ENCODE measurements around the gene SNX33.

The SNX33 gene, protein sequence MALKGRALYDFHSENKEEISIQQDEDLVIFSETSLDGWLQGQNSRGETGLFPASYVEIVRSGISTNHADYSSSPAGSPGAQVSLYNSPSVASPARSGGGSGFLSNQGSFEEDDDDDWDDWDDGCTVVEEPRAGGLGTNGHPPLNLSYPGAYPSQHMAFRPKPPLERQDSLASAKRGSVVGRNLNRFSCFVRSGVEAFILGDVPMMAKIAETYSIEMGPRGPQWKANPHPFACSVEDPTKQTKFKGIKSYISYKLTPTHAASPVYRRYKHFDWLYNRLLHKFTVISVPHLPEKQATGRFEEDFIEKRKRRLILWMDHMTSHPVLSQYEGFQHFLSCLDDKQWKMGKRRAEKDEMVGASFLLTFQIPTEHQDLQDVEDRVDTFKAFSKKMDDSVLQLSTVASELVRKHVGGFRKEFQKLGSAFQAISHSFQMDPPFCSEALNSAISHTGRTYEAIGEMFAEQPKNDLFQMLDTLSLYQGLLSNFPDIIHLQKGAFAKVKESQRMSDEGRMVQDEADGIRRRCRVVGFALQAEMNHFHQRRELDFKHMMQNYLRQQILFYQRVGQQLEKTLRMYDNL

GRCh38 chr15:75647370-75648155 is at the start of gene SNX33:
TSS of gene SNX33 (plus strand) at chr15:75647912. CDS start at chr15:75649103, 1,191 bp downstream.
- Mint-ChIP-seq H3K9me3 (no peaks in the 10 kb centered on the region), H3K27me3 (peaks cover 61% of the 10 kb centered on the region)
- CTCF ChIA-PET: interaction anchor here (0.6 to 2.5 kb wide), 7 partner anchors 10 to 280 kb away, joined by 3 to 15 read pairs (median 4); partner anchors contain the start of gene MAN2C1

GRCh38 chr15:75598361-75598760 is 49.4 kb upstream of the SNX33 start:
- no peak overlapping the region for H3K4me3 Mint-ChIP-seq

More at GRCh38 chr15:75647370-75648155, at the start of gene SNX33:
- Mint-ChIP-seq H3K4me3 (peak within 1 kb of the TSS; percentile 84), H3K36me3 (no peaks in the 10 kb centered on the region), H3K27ac (peak within 1 kb of the TSS; percentile 64), H3K4me1 (peaks cover 25% of the 10 kb centered on the region)
- peak; percentile 71 for DNase-seq

GRCh38 chr15:75599401-75599800 is 48.3 kb upstream of the SNX33 start:
- no peak for DNase-seq
- H3K9me3 Mint-ChIP-seq: no peaks in the 10 kb centered on the region
- H3K36me3 Mint-ChIP-seq: peaks cover 62% of the 10 kb centered on the region
- H3K27me3 Mint-ChIP-seq: no peaks in the 10 kb centered on the region
- H3K4me3 Mint-ChIP-seq: no peak overlapping the region
- CTCF ChIA-PET: interaction anchor here (0.6 to 4.5 kb wide), 4 partner anchors 35 to 231 kb away, joined by 3 to 61 read pairs (median 16); partner anchors contain the start of genes IMP3, MAN2C1 and SNX33
- H3K27ac Mint-ChIP-seq: peak overlapping the region; percentile 90
- peaks cover 42% of the 10 kb centered on the region for H3K4me1 Mint-ChIP-seq

More at GRCh38 chr15:75598361-75598760, 49.4 kb upstream of the SNX33 start:
- Mint-ChIP-seq H3K27me3 (no peaks in the 10 kb centered on the region), H3K4me1 (peaks cover 42% of the 10 kb centered on the region), H3K27ac (peak overlapping the region; percentile 90), H3K36me3 (peaks cover 60% of the 10 kb centered on the region), H3K9me3 (no peaks in the 10 kb centered on the region)
- CTCF ChIA-PET: interaction anchor here (1.0 to 4.5 kb wide), 15 partner anchors 9 to 555 kb away, joined by 3 to 61 read pairs (median 6); partner anchors contain the start of genes IMP3, MAN2C1 and SNX33
- no peak for DNase-seq

DNA sequence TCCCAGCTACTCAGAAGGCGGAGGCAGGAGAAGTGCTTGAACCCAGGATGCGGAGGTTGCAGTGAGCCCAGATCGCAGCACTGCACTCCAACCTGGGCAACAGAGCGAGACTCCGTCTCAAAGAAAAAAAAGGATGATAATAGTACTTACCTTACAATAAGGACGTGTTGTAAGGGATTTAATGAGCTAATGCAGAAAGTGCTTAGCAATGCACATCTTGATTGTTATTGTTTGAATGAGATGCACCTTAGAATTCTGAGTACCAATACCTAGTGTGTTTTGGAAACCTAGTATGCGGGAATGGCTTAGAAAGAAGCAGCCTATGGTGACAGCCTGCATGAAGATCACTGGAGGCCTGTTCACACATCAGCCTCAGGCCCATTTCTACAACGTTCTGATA is 41.7 kb upstream of the SNX33 start:
- H3K9me3 Mint-ChIP-seq: no peaks in the 10 kb centered on the region
- peak overlapping the region; percentile 34 for H3K4me3 Mint-ChIP-seq
- H3K27ac Mint-ChIP-seq: peak overlapping the region; percentile 99
- DNase-seq: no peak
- no peaks in the 10 kb centered on the region for H3K27me3 Mint-ChIP-seq
- peaks cover 59% of the 10 kb centered on the region for H3K36me3 Mint-ChIP-seq
- peaks cover 47% of the 10 kb centered on the region for H3K4me1 Mint-ChIP-seq
- CTCF ChIA-PET: interaction anchor here (1.6 to 2.8 kb wide), 3 partner anchors 9 to 238 kb away, joined by 4 to 22 read pairs (median 5); partner anchors contain the start of gene IMP3

DNA sequence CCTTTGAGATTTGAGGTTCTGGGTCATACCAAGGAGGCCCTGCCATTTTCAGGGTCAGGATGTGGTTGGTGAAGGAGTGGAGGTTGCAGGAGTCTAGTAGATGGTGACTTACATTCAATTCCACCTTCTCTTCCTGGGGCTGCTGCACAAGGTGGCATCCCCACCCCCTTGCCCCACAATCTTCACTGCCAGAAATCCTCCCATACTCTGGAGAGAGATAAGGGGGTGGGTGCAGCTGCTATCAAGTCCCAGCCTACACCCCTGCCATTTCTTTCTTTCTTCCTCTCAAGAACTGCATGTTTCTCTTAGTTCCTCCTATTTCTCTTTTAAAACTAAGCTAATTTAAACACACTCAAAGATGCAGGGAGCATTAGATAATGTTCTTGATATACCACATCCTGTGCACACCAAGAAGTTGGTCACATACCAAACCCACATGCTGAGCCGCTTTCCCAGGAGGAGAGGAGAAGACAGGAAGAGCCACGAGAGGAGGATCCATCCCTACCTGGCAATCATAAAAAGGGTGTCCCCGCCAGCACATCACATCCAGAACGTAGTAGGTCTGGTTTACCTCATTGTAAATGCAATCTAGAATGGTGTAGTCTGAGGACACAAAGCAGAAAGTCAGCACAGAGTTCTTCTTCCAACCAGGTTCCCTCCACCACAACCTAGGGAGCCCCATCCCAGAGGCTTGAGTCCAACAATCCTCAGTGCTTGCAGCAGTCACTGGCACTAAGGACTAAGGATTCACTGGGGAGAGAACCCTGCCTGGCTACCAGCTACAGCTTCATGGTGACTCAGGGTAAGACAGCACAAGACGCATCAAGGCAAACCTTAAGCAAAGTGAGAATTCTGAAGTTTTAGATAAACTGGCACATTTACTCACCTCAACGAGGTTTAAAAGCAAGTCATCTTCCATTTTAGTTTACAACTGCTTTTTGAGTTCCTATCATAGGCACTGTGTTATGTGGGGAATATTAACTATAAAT is 40.7 kb upstream of the SNX33 start:
- Mint-ChIP-seq H3K9me3 (no peaks in the 10 kb centered on the region), H3K27ac (peak overlapping the region; percentile 99), H3K4me3 (peak overlapping the region; percentile 34), H3K27me3 (no peaks in the 10 kb centered on the region), H3K36me3 (peaks cover 57% of the 10 kb centered on the region), H3K4me1 (peaks cover 44% of the 10 kb centered on the region)
- peak; percentile 66 for DNase-seq
- CTCF ChIA-PET: interaction anchor here (1.3 to 2.8 kb wide), 4 partner anchors 10 to 239 kb away, joined by 4 to 22 read pairs (median 4); partner anchors contain the start of genes IMP3 and PTPN9

DNA sequence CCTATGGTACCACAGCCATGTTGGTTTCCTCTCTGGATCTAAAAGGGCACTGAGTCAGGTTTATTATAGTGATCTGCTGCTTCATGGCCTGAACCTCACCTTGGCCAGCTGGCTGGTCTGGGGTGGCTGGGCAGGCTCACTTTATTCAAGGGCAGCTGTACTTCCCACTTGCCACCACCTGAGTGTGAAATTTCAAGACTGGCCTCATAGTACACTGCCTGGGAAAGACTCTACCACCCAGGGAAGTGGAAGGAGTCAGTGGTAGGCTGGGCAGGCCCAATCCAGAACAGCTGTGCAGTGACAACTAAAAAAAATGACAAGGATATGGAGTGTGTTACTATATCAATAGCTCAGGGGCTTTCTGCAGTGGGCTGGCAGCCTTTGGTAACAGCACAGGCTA is 30.9 kb upstream of the SNX33 start:
- CTCF ChIA-PET: interaction anchor here (0.7 kb wide), 1 partner anchor 249 kb away, joined by 3 read pairs; no protein-coding TSS in a partner anchor
- DNase-seq: no peak
- Mint-ChIP-seq H3K9me3 (no peaks in the 10 kb centered on the region), H3K27me3 (no peaks in the 10 kb centered on the region), H3K36me3 (peaks cover 58% of the 10 kb centered on the region), H3K4me1 (peaks cover 22% of the 10 kb centered on the region), H3K27ac (no peak overlapping the region), H3K4me3 (no peak overlapping the region)

- H3K27me3 Mint-ChIP-seq: no peaks in the 10 kb centered on the region
- CTCF ChIA-PET: interaction anchor here (0.6 to 1.7 kb wide), 3 partner anchors 22 to 106 kb away, joined by 3 to 8 read pairs (median 4); partner anchors contain the start of gene PTPN9
- no peak for DNase-seq
- H3K36me3 Mint-ChIP-seq: peaks cover 43% of the 10 kb centered on the region
- peak overlapping the region; percentile 29 for H3K27ac Mint-ChIP-seq
- no peaks in the 10 kb centered on the region for H3K9me3 Mint-ChIP-seq
- H3K4me3 Mint-ChIP-seq: no peak overlapping the region
- H3K4me1 Mint-ChIP-seq: peaks cover 42% of the 10 kb centered on the region
Measured at GRCh38 chr15:75620058-75620820, 27.5 kb upstream of the SNX33 start.

DNA sequence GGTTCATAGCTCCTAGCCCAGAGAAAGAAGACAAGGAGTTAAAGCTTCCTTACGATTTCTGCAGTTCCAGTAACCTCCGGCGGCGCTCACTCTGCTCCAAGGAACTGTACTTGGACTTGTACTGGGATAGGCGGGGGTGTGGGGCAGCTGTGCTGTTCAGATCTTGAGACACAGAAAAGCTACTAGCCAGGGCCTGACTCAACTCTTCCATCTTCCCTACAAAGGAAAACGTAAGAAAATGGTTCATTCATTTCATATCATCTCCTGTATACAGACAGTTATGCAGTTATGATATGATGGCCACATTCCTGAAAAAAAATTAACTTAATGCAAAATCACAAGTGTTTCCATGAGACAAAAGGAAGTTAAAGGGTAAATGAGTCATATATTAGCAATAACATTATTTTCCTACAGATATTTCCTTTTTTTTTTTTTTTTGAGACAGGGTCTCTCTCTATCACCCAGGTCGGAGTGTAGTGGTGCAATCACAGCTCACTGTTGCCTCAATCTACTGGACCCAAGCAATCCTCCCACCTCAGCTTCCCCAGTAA is 26.8 kb upstream of the SNX33 start:
- Mint-ChIP-seq H3K27me3 (no peaks in the 10 kb centered on the region), H3K9me3 (no peaks in the 10 kb centered on the region), H3K4me3 (peak overlapping the region; percentile 8), H3K36me3 (peaks cover 39% of the 10 kb centered on the region), H3K4me1 (peaks cover 42% of the 10 kb centered on the region), H3K27ac (peak overlapping the region; percentile 49)
- CTCF ChIA-PET: interaction anchor here (0.6 to 1.7 kb wide), 3 partner anchors 23 to 107 kb away, joined by 3 to 8 read pairs (median 4); partner anchors contain the start of gene PTPN9
- no peak for DNase-seq

- peaks cover 29% of the 10 kb centered on the region for H3K36me3 Mint-ChIP-seq
- CTCF ChIA-PET: no interaction called here
Measured at GRCh38 chr15:75622505-75622904, 25.2 kb upstream of the SNX33 start.

DNA sequence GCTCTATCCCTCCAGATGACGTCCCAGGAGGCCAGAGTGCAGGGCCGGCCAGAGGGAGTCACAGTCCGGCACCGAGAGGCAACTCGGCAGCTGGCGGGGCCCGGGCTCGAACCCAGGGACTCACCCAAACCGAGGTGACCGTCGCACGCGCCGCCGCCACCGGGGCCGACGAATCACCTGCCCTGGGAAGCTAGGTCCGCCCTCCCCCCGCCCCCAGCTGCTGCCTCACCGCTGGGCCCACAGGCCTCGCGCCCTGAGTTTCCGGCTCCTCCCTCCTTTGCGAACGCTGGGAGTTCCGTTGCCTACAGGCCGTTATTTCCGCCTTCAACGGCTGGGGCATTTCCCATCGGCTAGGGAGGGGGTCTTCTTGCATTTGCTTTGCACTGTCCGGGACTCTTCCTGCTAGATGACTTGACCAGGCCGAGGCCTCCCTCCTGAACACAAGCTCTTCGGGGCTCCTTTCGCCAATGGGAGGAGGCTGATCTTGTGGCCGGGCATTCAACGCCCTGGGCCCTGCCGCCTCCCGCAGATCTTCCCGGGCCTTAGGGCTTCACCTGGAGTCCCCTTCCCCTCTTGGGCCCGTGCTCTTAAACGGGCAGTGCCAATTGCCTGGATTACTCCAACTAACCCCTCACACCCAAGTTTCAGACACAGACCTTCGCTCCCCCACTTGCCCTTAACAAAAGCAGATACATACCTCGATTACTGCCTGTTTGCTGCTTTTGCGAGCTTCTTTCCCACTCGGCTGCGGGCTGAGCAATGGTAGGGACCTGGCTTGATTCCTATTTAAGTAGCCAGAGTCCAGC is 22.0 kb upstream of the SNX33 start, which contains the start of gene SNUPN:
SNUPN (minus strand) TSS at position 184 of the 806 bp plus-strand sequence. CDS start 4,674 bp downstream, outside the sequence.
- no peaks in the 10 kb centered on the region for H3K27me3 Mint-ChIP-seq
- CTCF ChIA-PET: interaction anchor here (0.6 to 3.2 kb wide), 6 partner anchors 12 to 597 kb away, joined by 3 to 15 read pairs (median 4); partner anchors contain the start of genes IMP3 and PTPN9
- H3K4me3 Mint-ChIP-seq: peak within 1 kb of the TSS; percentile 87
- DNase-seq: peak; percentile 97
- H3K9me3 Mint-ChIP-seq: no peaks in the 10 kb centered on the region
- peaks cover 50% of the 10 kb centered on the region for H3K4me1 Mint-ChIP-seq
- H3K27ac Mint-ChIP-seq: peak within 1 kb of the TSS; percentile 97
- peaks cover 11% of the 10 kb centered on the region for H3K36me3 Mint-ChIP-seq

More at GRCh38 chr15:75622505-75622904, 25.2 kb upstream of the SNX33 start:
- peaks cover 55% of the 10 kb centered on the region for H3K4me1 Mint-ChIP-seq
- DNase-seq: no peak
- no peaks in the 10 kb centered on the region for H3K27me3 Mint-ChIP-seq
- H3K4me3 Mint-ChIP-seq: no peak overlapping the region
- peak overlapping the region; percentile 78 for H3K27ac Mint-ChIP-seq
- H3K9me3 Mint-ChIP-seq: no peaks in the 10 kb centered on the region

GRCh38 chr15:75631935-75632334 is 15.8 kb upstream of the SNX33 start:
- CTCF ChIA-PET: no interaction called here
- no peak for DNase-seq
- peaks cover under 1% of the 10 kb centered on the region for H3K36me3 Mint-ChIP-seq

More at GRCh38 chr15:75631935-75632334, 15.8 kb upstream of the SNX33 start:
- no peak overlapping the region for H3K27ac Mint-ChIP-seq
- no peaks in the 10 kb centered on the region for H3K27me3 Mint-ChIP-seq
- H3K4me3 Mint-ChIP-seq: no peak overlapping the region
- peaks cover 21% of the 10 kb centered on the region for H3K4me1 Mint-ChIP-seq
- no peaks in the 10 kb centered on the region for H3K9me3 Mint-ChIP-seq

All from activated naive CD4-positive, alpha-beta T cell treated with anti-CD3 and anti-CD28 coated beads, Interleukin-2, amount 10 ng/mL, durations not matched to agents 7 days and 5 days (primary cell).